T-helper 1 cell (primary cell): ENCODE results near the gene PHF23.

Experiments
- DNase-seq, 5 donors: peaks; one replicate each; pipeline ENCODE4 v3.0.0-alpha.2; 2012 to 2020

Gene PHF23

GRCh38 chr17:7196651-7197401, 42.4 kb downstream of the PHF23 start:
- DNase-seq: no peak

GRCh38 chr17:7195971-7196370, 43.3 kb downstream of the PHF23 start:
- DNase-seq: no peak

- no peak for DNase-seq
Observed at GRCh38 chr17:7192271-7192937, 46.9 kb downstream of the PHF23 start.

- DNase-seq: no peak
Observed at GRCh38 chr17:7191571-7192270, 47.5 kb downstream of the PHF23 start.

GRCh38 chr17:7191069-7191468, 48.2 kb downstream of the PHF23 start:
- no peak for DNase-seq

GRCh38 chr17:7190276-7190917, 48.9 kb downstream of the PHF23 start:
- DNase-seq: no peak

GRCh38 chr17:7186241-7186640, 53.0 kb downstream of the PHF23 start:
- no peak for DNase-seq
